GM12878 (cell line): ENCODE measurements around the gene MSL3.

ENCODE experiments used
- BCL11A ChIP-seq: IDR thresholded peaks from 2 replicates; pipeline ENCODE4 v1.6.1; 2011; ENCODE audit warnings: low read depth, low read length
- CEBPB ChIP-seq, 2 experiments: fragments of 150-350 bp in 1 of 2; IDR thresholded peaks; 2 replicates each; pipeline ENCODE4 v1.6.1; 2012 to 2014; ENCODE audit warnings: low read depth in 2 of 2, low read length in 2 of 2, borderline replicate concordance in 1 of 2, inconsistent platforms in 1 of 2
- CREB1 ChIP-seq: IDR thresholded peaks from 2 replicates; pipeline ENCODE4 v1.6.1; 2012; ENCODE audit warnings: low read depth, mild to moderate bottlenecking, inconsistent platforms
- CTCF ChIP-seq, 3 experiments: IDR thresholded peaks in 2 of 3; conservative IDR thresholded peaks in 1 of 3; 2 replicates each; pipeline ENCODE4 v1.5.1; 2011; ENCODE audit warnings: low read depth in 3 of 3, low read length in 3 of 3, mild to moderate bottlenecking in 3 of 3, control low read depth in 2 of 3, moderate library complexity in 2 of 3, inconsistent platforms in 1 of 3, mixed read lengths in 1 of 3; ENCODE audit not compliant: control insufficient read depth in 2 of 3, insufficient read depth in 1 of 3; ENCODE audit errors: extremely low read depth in 1 of 3
- EZH2 ChIP-seq: IDR thresholded peaks from 2 replicates; pipeline ENCODE4 v1.6.1; 2012; ENCODE audit warnings: low read depth, mild to moderate bottlenecking, control low read depth, inconsistent platforms, low read length, borderline replicate concordance; ENCODE audit not compliant: control insufficient read depth
- PAX8 ChIP-seq: fragments of 450-650 bp; IDR thresholded peaks from 2 replicates; pipeline ENCODE4 v1.6.1; 2017; ENCODE audit warnings: mild to moderate bottlenecking, moderate library complexity
- POLR2A ChIP-seq: IDR thresholded peaks from 2 replicates; pipeline ENCODE4 v1.6.1; 2011; ENCODE audit warnings: low read depth, mild to moderate bottlenecking, low read length
- RFX5 ChIP-seq: IDR thresholded peaks from 2 replicates; pipeline ENCODE4 v1.6.1; 2011; ENCODE audit warnings: low read depth, low read length, improper control_type of control experiment

- TF ChIP-seq CREB1 (peak; percentile 71), RFX5 (no peak), BCL11A (no peak), PAX8 (no peak; the same call in 1 of the 2 replicates), CTCF (IDR thresholded peaks at IDR 0.05 in 2 of 3, conservative IDR thresholded peaks at IDR 0.05 in 1 of 3; ENCODE audit: control insufficient read depth in 2 of 3, extremely low read depth in 1 of 3, insufficient read depth in 1 of 3, low read depth in 3 of 3, low read length in 3 of 3) (no peak), EZH2 (no peak), CEBPB (IDR thresholded peaks at IDR 0.05; ENCODE audit: borderline replicate concordance in 1 of 2, low read depth in 2 of 2, low read length in 2 of 2) (no peak), POLR2A (no peak)
These were observed 1.6 kb downstream of the MSL3 start for GRCh38 chrX:11759461-11760311.
